HepG2 (cell line): ENCODE results near the gene CLDN9. TPM values are rescaled to one million over a fixed set of nuclear protein-coding genes. Genes with fewer than 3 reads are reported as not detected.

ENCODE experiments used
- BORCS8-MEF2B ChIP-seq: sonication (generic); formaldehyde crosslinking; IDR thresholded peaks from 2 replicates; pipeline ENCODE4 v1.8.0; 2022; ENCODE audit warnings: mild to moderate bottlenecking, missing genetic modification reagents
- FOSL1 ChIP-seq: sonication (generic); formaldehyde crosslinking; IDR thresholded peaks from 2 replicates; pipeline ENCODE4 v1.9.0; 2021; ENCODE audit warnings: missing genetic modification reagents, borderline replicate concordance
- HMGXB3 ChIP-seq: sonication (generic); formaldehyde crosslinking; IDR thresholded peaks from 2 replicates; pipeline ENCODE4 v1.4.0; 2020; ENCODE audit warnings: missing genetic modification reagents, borderline replicate concordance
- HOXA3 ChIP-seq: sonication (generic); formaldehyde crosslinking; IDR thresholded peaks from 2 replicates; pipeline ENCODE4 v1.5.0; 2020; ENCODE audit warnings: missing genetic modification reagents
- KLF6 ChIP-seq: IDR thresholded peaks from 2 replicates; pipeline ENCODE4 v1.8.0; 2016; ENCODE audit warnings: missing biosample characterization, missing genetic modification reagents
- MYPOP ChIP-seq: sonication (generic); formaldehyde crosslinking; IDR thresholded peaks from 2 replicates; pipeline ENCODE4 v1.8.1; 2023; ENCODE audit warnings: mild to moderate bottlenecking, moderate library complexity, missing genetic modification reagents
- PAF1 ChIP-seq: IDR thresholded peaks from 2 replicates; pipeline ENCODE4 v1.6.1; 2016; ENCODE audit warnings: missing genetic modification reagents, missing compliant biosample characterization
- PHF8 ChIP-seq: sonication (generic); formaldehyde crosslinking; IDR thresholded peaks from 2 replicates; pipeline ENCODE4 v1.5.0; 2020; ENCODE audit warnings: missing genetic modification reagents
- PREB ChIP-seq: sonication (generic); formaldehyde crosslinking; IDR thresholded peaks from 2 replicates; pipeline ENCODE4 v1.4.0; 2020; ENCODE audit warnings: missing genetic modification reagents
- RELA ChIP-seq: sonication (generic); formaldehyde crosslinking; IDR thresholded peaks from 2 replicates; pipeline ENCODE4 v1.4.0; 2020; ENCODE audit warnings: missing genetic modification reagents
- REPIN1 ChIP-seq: sonication (generic); formaldehyde crosslinking; IDR thresholded peaks from 2 replicates; pipeline ENCODE4 v1.8.0; 2022; ENCODE audit warnings: missing genetic modification reagents, low read depth, mild to moderate bottlenecking, borderline replicate concordance
- SALL1 ChIP-seq: sonication (generic); formaldehyde crosslinking; IDR thresholded peaks from 2 replicates; pipeline ENCODE4 v1.8.0; 2022; ENCODE audit warnings: mild to moderate bottlenecking, missing genetic modification reagents
- SMC3 ChIP-seq: IDR thresholded peaks from 2 replicates; pipeline ENCODE4 v1.6.1; 2011; ENCODE audit warnings: low read length, improper control_type of control experiment
- SRSF4 ChIP-seq: fragments of 200-400 bp; formaldehyde crosslinking; IDR thresholded peaks from one replicate; pipeline ENCODE4 v1.6.1; 2018; ENCODE audit warnings: mild to moderate bottlenecking, low read depth, low read length, moderate library complexity; ENCODE audit not compliant: poor library complexity, severe bottlenecking
- TAF1 ChIP-seq: sonication (generic); formaldehyde crosslinking; IDR thresholded peaks from 2 replicates; pipeline ENCODE4 v1.4.0; 2020; ENCODE audit warnings: missing genetic modification reagents
- ZFP82 ChIP-seq: sonication (generic); formaldehyde crosslinking; IDR thresholded peaks from 2 replicates; pipeline ENCODE4 v1.5.1; 2020; ENCODE audit warnings: mild to moderate bottlenecking, missing genetic modification reagents, borderline replicate concordance
- ZKSCAN1 ChIP-seq: fragments of 150-350 bp; IDR thresholded peaks from 2 replicates; pipeline ENCODE4 v1.6.1; 2014; ENCODE audit warnings: low read length
- ZNF160 ChIP-seq: sonication (generic); formaldehyde crosslinking; IDR thresholded peaks from 2 replicates; pipeline ENCODE4 v1.8.0; 2022; ENCODE audit warnings: mild to moderate bottlenecking, inconsistent platforms, missing genetic modification reagents
- ZNF280B ChIP-seq: sonication (generic); formaldehyde crosslinking; IDR thresholded peaks from 2 replicates; pipeline ENCODE4 v1.5.0; 2020; ENCODE audit warnings: missing genetic modification reagents, mild to moderate bottlenecking, borderline replicate concordance
- ZNF382 ChIP-seq: sonication (generic); formaldehyde crosslinking; IDR thresholded peaks from 2 replicates; pipeline ENCODE4 v1.5.0; 2020; ENCODE audit warnings: missing genetic modification reagents, mild to moderate bottlenecking, borderline replicate concordance
- ZNF441 ChIP-seq: sonication (generic); formaldehyde crosslinking; IDR thresholded peaks from 2 replicates; pipeline ENCODE4 v1.7.0; 2021; ENCODE audit warnings: missing genetic modification reagents, borderline replicate concordance
- ZNF616 ChIP-seq: sonication (generic); formaldehyde crosslinking; IDR thresholded peaks from 2 replicates; pipeline ENCODE4 v1.5.0; 2020; ENCODE audit warnings: low read depth, mild to moderate bottlenecking, missing genetic modification reagents
- ZNF709 ChIP-seq: sonication (generic); formaldehyde crosslinking; IDR thresholded peaks from 2 replicates; pipeline ENCODE4 v1.5.0; 2020; ENCODE audit warnings: mild to moderate bottlenecking, missing genetic modification reagents
- ZNF724P ChIP-seq: sonication (generic); formaldehyde crosslinking; IDR thresholded peaks from 2 replicates; pipeline ENCODE4 v1.8.0; 2022; ENCODE audit warnings: missing genetic modification reagents, borderline replicate concordance
- polyA plus RNA-seq, 8 experiments: library from polyadenylated mRNA; depleted of rRNA in 3 of 8; stranded (reverse) in 7 of 8; unstranded in 1 of 8; fragments of >200 nt; fragmentation: Illumina TruSeq in 4 of 8; extraction: Trizol in 4 of 8; gene quantifications; 2 replicates each; pipeline versions ENCODE4 v1.2.1 to v1.2.3, GENCODE V29; 2011 to 2016; ENCODE audit warnings: low read depth in 4 of 8, missing spikeins in 1 of 8, mixed read lengths in 1 of 8; ENCODE audit not compliant: insufficient read depth in 1 of 8
- total RNA-seq, 5 experiments: library from RNA; depleted of rRNA; stranded (reverse); fragments of >200 nt; fragmentation: Illumina TruSeq; extraction: Trizol; gene quantifications; 2 replicates each; pipeline ENCODE4 v1.2.3, GENCODE V29; 2016; ENCODE audit warnings: low read depth in 1 of 5

The CLDN9 gene
- total and polyA plus RNA-seq, 2 of the 13 experiments (the other 11 are each of a cell fraction or from before 2014, with no cell fraction given): 0.15 to 0.26 TPM

GRCh38 chr16:3004781-3005284 lies 7.9 kb upstream of the CLDN9 start (continued):
- TF ChIP-seq SRSF4 (no peak), KLF6 (CRISPR knock-in tag) (no peak), MYPOP (CRISPR knock-in tag) (peak; percentile 29; the same call in 1 of the 2 replicates), ZNF280B (CRISPR knock-in tag) (no peak), BORCS8-MEF2B (CRISPR knock-in tag) (peak; percentile 35; the same call in 1 of the 2 replicates), FOSL1 (CRISPR knock-in tag) (no peak), SMC3 (no peak), ZNF160 (CRISPR knock-in tag) (no peak), ZNF382 (CRISPR knock-in tag) (no peak), PHF8 (CRISPR knock-in tag) (no peak; the same call in 1 of the 2 replicates), TAF1 (CRISPR knock-in tag) (0 out of 2 replicates have a peak, but pooled peaks have one; percentile 13), PAF1 (CRISPR knock-in tag) (no peak), REPIN1 (CRISPR knock-in tag) (0 out of 2 replicates have a peak, but pooled peaks have one; percentile 23), ZNF441 (CRISPR knock-in tag) (no peak), HMGXB3 (CRISPR knock-in tag) (no peak), ZNF724P (no peak), ZNF616 (no peak), ZKSCAN1 (no peak), PREB (CRISPR knock-in tag) (no peak), ZNF709 (no peak), HOXA3 (CRISPR knock-in tag) (0 out of 2 replicates have a peak, but pooled peaks have one; percentile 33), ZFP82 (CRISPR knock-in tag) (no peak), SALL1 (CRISPR knock-in tag) (0 out of 2 replicates have a peak, but pooled peaks have one; percentile 15), RELA (CRISPR knock-in tag) (no peak)
